A673 (cell line): ENCODE measurements around the gene LRRC43. TPM values are rescaled to one million over a fixed set of nuclear protein-coding genes. Genes with fewer than 3 reads are reported as not detected.

Experiments
- BruUV-seq: library from RNA; stranded (reverse); fragments of 400-500 nt; replicated peaks from 2 replicates; lab custom pipeline; 2021; lab: Mats Ljungman, UMichigan
- CTCF ChIA-PET: fragments of 300-600 bp; sonication (Branson Sonifier 250); formaldehyde crosslinking; loops from one replicate; lab custom pipeline; 2022; ENCODE audit warnings: antibody characterized with exemption; lab: Charles Lee
- POLR2A ChIA-PET: fragments of 300-600 bp; sonication (Branson Sonifier 250); formaldehyde crosslinking; loops from one replicate; lab custom pipeline; 2022; ENCODE audit warnings: antibody characterized with exemption; ENCODE audit not compliant: low non-redundant PET; lab: Charles Lee
- DNase-seq: peaks from one replicate; pipeline ENCODE4 v3.0.0-alpha.2; 2015; ENCODE audit warnings: low spot score
- H3K27ac ChIP-seq: fragments of 200-600 bp; sonication (generic); 2 replicates; pipeline ENCODE4 v1.5.1; 2016; ENCODE audit warnings: mixed run types, low read depth, mild to moderate bottlenecking, mixed read lengths, antibody characterized with exemption, low read length; ENCODE audit not compliant: poor library complexity, severe bottlenecking
- H3K27me3 ChIP-seq: fragments of 200-600 bp; sonication (generic); replicated peaks from 2 replicates; pipeline ENCODE4 v1.6.1; 2017; ENCODE audit warnings: mixed run types, low read depth, mild to moderate bottlenecking, mixed read lengths, antibody characterized with exemption, low read length; ENCODE audit not compliant: insufficient read depth, poor library complexity
- H3K36me3 ChIP-seq: fragments of 200-600 bp; sonication (generic); 2 replicates; pipeline ENCODE4 v1.6.1; 2016; ENCODE audit warnings: mixed run types, mild to moderate bottlenecking, mixed read lengths, antibody characterized with exemption, low read length; ENCODE audit not compliant: insufficient read depth, poor library complexity, severe bottlenecking
- H3K4me1 ChIP-seq: fragments of 200-600 bp; sonication (generic); 2 replicates; pipeline ENCODE4 v1.6.1; 2017; ENCODE audit warnings: mixed run types, mild to moderate bottlenecking, mixed read lengths, antibody characterized with exemption, low read length; ENCODE audit not compliant: insufficient read depth, poor library complexity, severe bottlenecking
- H3K4me3 ChIP-seq: fragments of 200-600 bp; sonication (generic); 2 replicates; pipeline ENCODE4 v1.5.1; 2016; ENCODE audit warnings: low read depth, mixed run types, mild to moderate bottlenecking, mixed read lengths, low read length; ENCODE audit not compliant: poor library complexity, severe bottlenecking
- H3K9me3 ChIP-seq: fragments of 200-600 bp; sonication (generic); 2 replicates; pipeline ENCODE4 v1.6.1; 2016; ENCODE audit warnings: mixed run types, low read depth, mild to moderate bottlenecking, mixed read lengths, antibody characterized with exemption, low read length; ENCODE audit not compliant: poor library complexity, severe bottlenecking
- CTCF ChIP-seq: fragments of 300-800, 200-600 bp; sonication (generic); conservative IDR thresholded peaks from 2 replicates; pipeline ENCODE4 v1.5.1; 2017; ENCODE audit warnings: low read depth, mild to moderate bottlenecking, antibody characterized with exemption, low read length, moderate library complexity, mixed read lengths
- EZH2 ChIP-seq: fragments of 200-600 bp; sonication (generic); IDR thresholded peaks from 2 replicates; pipeline ENCODE4 v1.6.1; 2017; ENCODE audit warnings: borderline replicate concordance, low read depth, mild to moderate bottlenecking, mixed read lengths, antibody characterized with exemption, low read length; ENCODE audit not compliant: poor library complexity, severe bottlenecking
- intact Hi-C: fragments of 100-400 bp; cut with micrococcal nuclease; formaldehyde crosslinking; loops from one replicate; pipeline ENCODE4 v1.10.0; 2022; ENCODE audit not compliant: unreplicated experiment
- total RNA-seq: library from RNA; stranded (reverse); gene quantifications from 2 replicates; pipeline ENCODE4 v1.2.3, GENCODE V29; 2021

LRRC43 gene
- total RNA-seq, 1 experiment from 2014 or later: not detected

GRCh38 chr12:122206976-122207375, 24.1 kb downstream of the LRRC43 start:
- DNase-seq: no peak
- ChIA-PET POLR2A (interaction anchor here (0.5 kb wide), 1 partner anchor 19 kb away, joined by 7 read pairs; the partner anchor contains the start of gene DIABLO), CTCF (no interaction called here)
- Histone ChIP-seq H3K4me3 (no peak overlapping the region), H3K27me3 (peaks cover 15% of the 10 kb centered on the region), H3K9me3 (no peaks in the 10 kb centered on the region), H3K36me3 (peaks cover 26% of the 10 kb centered on the region), H3K27ac (no peak overlapping the region), H3K4me1 (peaks cover 14% of the 10 kb centered on the region)
- no TSS peak for BruUV-seq
- TF ChIP-seq CTCF: no peak
- TF ChIP-seq EZH2: no peak
- intact Hi-C loops: no loop called here

GRCh38 chr12:122207391-122207790, 24.5 kb downstream of the LRRC43 start:
- BruUV-seq: no TSS peak
- no peak overlapping the region for H3K27ac ChIP-seq
- no peak overlapping the region for H3K4me3 ChIP-seq
- H3K36me3 ChIP-seq: peaks cover 30% of the 10 kb centered on the region
- DNase-seq: no peak
- TF ChIP-seq EZH2 (no peak), CTCF (no peak)
- H3K9me3 ChIP-seq: no peaks in the 10 kb centered on the region
- CTCF ChIA-PET: no interaction called here
- peaks cover 15% of the 10 kb centered on the region for H3K27me3 ChIP-seq
- POLR2A ChIA-PET: interaction anchor here (0.5 kb wide), 1 partner anchor 19 kb away, joined by 7 read pairs; the partner anchor contains the start of gene DIABLO
- peaks cover 10% of the 10 kb centered on the region for H3K4me1 ChIP-seq
- intact Hi-C loops: no loop called here

- TSS peak; percentile 49 for BruUV-seq
- CTCF ChIA-PET: no interaction called here
- Histone ChIP-seq H3K4me1 (peaks cover 8% of the 10 kb centered on the region), H3K27ac (no peak overlapping the region), H3K9me3 (no peaks in the 10 kb centered on the region), H3K36me3 (peaks cover 38% of the 10 kb centered on the region), H3K27me3 (peaks cover 15% of the 10 kb centered on the region), H3K4me3 (no peak overlapping the region)
- TF ChIP-seq EZH2 (no peak), CTCF (no peak)
- intact Hi-C loops: no loop called here
- POLR2A ChIA-PET: interaction anchor here (0.6 kb wide), 1 partner anchor 287 kb away, joined by 5 read pairs; no protein-coding TSS in a partner anchor
- no peak for DNase-seq
Observed at GRCh38 chr12:122208073-122208820, 25.3 kb downstream of the LRRC43 start.
